HepG2 (cell line): ENCODE measurements around the gene ZNF211. TPM values are rescaled to one million over a fixed set of nuclear protein-coding genes. Genes with fewer than 3 reads are reported as not detected.

Experiments
- AKNA ChIP-seq: sonication (generic); formaldehyde crosslinking; IDR thresholded peaks from 2 replicates; pipeline ENCODE4 v1.4.0; 2020; ENCODE audit warnings: missing genetic modification reagents, borderline replicate concordance
- ATF7-NPFF ChIP-seq: sonication (generic); formaldehyde crosslinking; IDR thresholded peaks from 2 replicates; pipeline ENCODE4 v1.8.1; 2023; ENCODE audit warnings: mild to moderate bottlenecking, low read depth, missing genetic modification reagents, moderate library complexity
- DR1 ChIP-seq: sonication (generic); formaldehyde crosslinking; IDR thresholded peaks from 2 replicates; pipeline ENCODE4 v1.8.0; 2021; ENCODE audit warnings: mild to moderate bottlenecking, missing genetic modification reagents, inconsistent platforms
- HNRNPL ChIP-seq: fragments of 200-400 bp; formaldehyde crosslinking; IDR thresholded peaks from 2 replicates; pipeline ENCODE4 v1.6.1; 2017; ENCODE audit warnings: mild to moderate bottlenecking, low read depth, low read length
- IKZF4 ChIP-seq: sonication (generic); formaldehyde crosslinking; IDR thresholded peaks from 2 replicates; pipeline ENCODE4 v1.5.1; 2020; ENCODE audit warnings: borderline replicate concordance, mild to moderate bottlenecking, low read depth, missing genetic modification reagents; ENCODE audit errors: not compliant biosample characterization
- KAT7 ChIP-seq: IDR thresholded peaks from 2 replicates; pipeline ENCODE4 v1.6.1; 2018; ENCODE audit warnings: borderline replicate concordance, missing compliant biosample characterization
- KDM4B ChIP-seq: sonication (generic); formaldehyde crosslinking; IDR thresholded peaks from 2 replicates; pipeline ENCODE4 v1.4.0; 2020; ENCODE audit warnings: missing genetic modification reagents
- MAF1 ChIP-seq: sonication (generic); formaldehyde crosslinking; IDR thresholded peaks from 2 replicates; pipeline ENCODE4 v1.5.0; 2020; ENCODE audit warnings: missing genetic modification reagents, borderline replicate concordance
- MLLT10 ChIP-seq: sonication (generic); formaldehyde crosslinking; IDR thresholded peaks from 2 replicates; pipeline ENCODE4 v1.4.0; 2020; ENCODE audit warnings: missing genetic modification reagents
- PCBP2 ChIP-seq: fragments of 200-400 bp; formaldehyde crosslinking; optimal IDR thresholded peaks from 2 replicates; pipeline ENCODE3; 2018; ENCODE audit warnings: low read length, low read depth; ENCODE audit not compliant: poor library complexity, severe bottlenecking
- PPARG ChIP-seq: conservative IDR thresholded peaks from 2 replicates; pipeline ENCODE4 v1.6.1; 2016; ENCODE audit warnings: missing biosample characterization, missing genetic modification reagents
- RBM22 ChIP-seq: fragments of 200-400 bp; formaldehyde crosslinking; optimal IDR thresholded peaks from 2 replicates; pipeline ENCODE3; 2017; ENCODE audit warnings: mild to moderate bottlenecking, low read length, moderate library complexity
- SALL1 ChIP-seq: sonication (generic); formaldehyde crosslinking; IDR thresholded peaks from 2 replicates; pipeline ENCODE4 v1.8.0; 2022; ENCODE audit warnings: mild to moderate bottlenecking, missing genetic modification reagents
- SOX6 ChIP-seq, 2 experiments: fragments of 450-650 bp in 1 of 2; sonication (generic) in 1 of 2; formaldehyde crosslinking in 1 of 2; IDR thresholded peaks; 2 replicates each; pipeline versions ENCODE4 v1.4.0 to v1.6.1; 2017 to 2020; ENCODE audit warnings: antibody characterized with exemption in 1 of 2, mild to moderate bottlenecking in 1 of 2, missing genetic modification reagents in 1 of 2
- ZFX ChIP-seq: sonication (generic); formaldehyde crosslinking; IDR thresholded peaks from 2 replicates; pipeline ENCODE4 v1.4.0; 2020; ENCODE audit warnings: mild to moderate bottlenecking, low read depth, missing genetic modification reagents, moderate library complexity
- ZNF136 ChIP-seq: sonication (generic); formaldehyde crosslinking; IDR thresholded peaks from 2 replicates; pipeline ENCODE4 v1.8.1; 2022; ENCODE audit warnings: low read depth, mild to moderate bottlenecking, moderate library complexity, missing genetic modification reagents
- ZNF180 ChIP-seq: sonication (generic); formaldehyde crosslinking; IDR thresholded peaks from 2 replicates; pipeline ENCODE4 v1.4.0; 2020; ENCODE audit warnings: low read depth, missing genetic modification reagents, borderline replicate concordance
- ZNF205 ChIP-seq: IDR thresholded peaks from 2 replicates; pipeline ENCODE4 v1.6.1; 2018; ENCODE audit warnings: missing biosample characterization, missing genetic modification reagents
- ZNF333 ChIP-seq: sonication (generic); formaldehyde crosslinking; IDR thresholded peaks from 2 replicates; pipeline ENCODE4 v1.4.0; 2020; ENCODE audit warnings: mild to moderate bottlenecking, missing genetic modification reagents, borderline replicate concordance
- ZNF431 ChIP-seq: sonication (generic); formaldehyde crosslinking; IDR thresholded peaks from 2 replicates; pipeline ENCODE4 v1.9.0; 2022; ENCODE audit warnings: missing genetic modification reagents, low read depth, mild to moderate bottlenecking, borderline replicate concordance
- ZNF513 ChIP-seq: sonication (generic); formaldehyde crosslinking; conservative IDR thresholded peaks from 2 replicates; pipeline ENCODE4 v1.5.0; 2020; ENCODE audit warnings: missing genetic modification reagents
- ZNF549 ChIP-seq: sonication (generic); formaldehyde crosslinking; IDR thresholded peaks from 2 replicates; pipeline ENCODE4 v1.5.0; 2020; ENCODE audit warnings: missing genetic modification reagents
- ZNF850 ChIP-seq: sonication (generic); formaldehyde crosslinking; conservative IDR thresholded peaks from 2 replicates; pipeline ENCODE4 v1.9.0; 2021; ENCODE audit warnings: mild to moderate bottlenecking, missing genetic modification reagents
- polyA plus RNA-seq, 8 experiments: library from polyadenylated mRNA; depleted of rRNA in 3 of 8; stranded (reverse) in 7 of 8; unstranded in 1 of 8; fragments of >200 nt; fragmentation: Illumina TruSeq in 4 of 8; extraction: Trizol in 4 of 8; gene quantifications; 2 replicates each; pipeline versions ENCODE4 v1.2.1 to v1.2.3, GENCODE V29; 2011 to 2016; ENCODE audit warnings: low read depth in 4 of 8, missing spikeins in 1 of 8, mixed read lengths in 1 of 8; ENCODE audit not compliant: insufficient read depth in 1 of 8
- total RNA-seq, 5 experiments: library from RNA; depleted of rRNA; stranded (reverse); fragments of >200 nt; fragmentation: Illumina TruSeq; extraction: Trizol; gene quantifications; 2 replicates each; pipeline ENCODE4 v1.2.3, GENCODE V29; 2016; ENCODE audit warnings: low read depth in 1 of 5

Gene ZNF211
- total and polyA plus RNA-seq, 2 of the 13 experiments (the other 11 are each of a cell fraction or from before 2014, with no cell fraction given), result 9.9 to 11.2 TPM

- no peak for TF ChIP-seq HNRNPL
- TF ChIP-seq SALL1, result peak; percentile 50; the same call in 1 of the 2 replicates
- no peak for TF ChIP-seq DR1
- no peak for TF ChIP-seq KDM4B (CRISPR knock-in tag)
- no peak for TF ChIP-seq ZNF513
- no peak for TF ChIP-seq PPARG (CRISPR knock-in tag)
- TF ChIP-seq ATF7-NPFF (CRISPR knock-in tag), result peak; percentile 69; the same call in 1 of the 2 replicates
- TF ChIP-seq ZFX (CRISPR knock-in tag), result peak; percentile 69
- TF ChIP-seq KAT7, result no peak
- no peak for TF ChIP-seq MLLT10 (CRISPR knock-in tag)
- no peak for TF ChIP-seq ZNF180 (CRISPR knock-in tag)
- TF ChIP-seq ZNF549 (CRISPR knock-in tag), result no peak; the same call in 1 of the 2 replicates
- no peak; the same call in 1 of the 2 replicates for TF ChIP-seq ZNF333 (CRISPR knock-in tag)
- TF ChIP-seq SOX6 (IDR thresholded peaks at IDR 0.05), result no peak
- no peak for TF ChIP-seq SOX6 (CRISPR knock-in tag; IDR thresholded peaks at IDR 0.05)
- no peak for TF ChIP-seq PCBP2
- no peak for TF ChIP-seq ZNF850 (CRISPR knock-in tag)
- no peak for TF ChIP-seq IKZF4
- no peak for TF ChIP-seq ZNF136 (CRISPR knock-in tag)
- TF ChIP-seq AKNA (CRISPR knock-in tag), result no peak
- no peak for TF ChIP-seq MAF1 (CRISPR knock-in tag)
- no peak for TF ChIP-seq ZNF205 (CRISPR knock-in tag)
- TF ChIP-seq RBM22, result no peak
- 0 out of 2 replicates have a peak, but pooled peaks have one; percentile 19 for TF ChIP-seq ZNF431 (CRISPR knock-in tag)
Measured at GRCh38 chr19:57664269-57665127, 31.5 kb downstream of the ZNF211 start (continued).
